Urothelium cell line (cell line): ENCODE results near the gene ICAM4.
A peak's percentile ranks its signal among the peaks of the same experiment; 100 is the strongest.
"Not testable (repeated sequence)": the region's sequence is repeated elsewhere in the genome, so short reads cannot be mapped to it uniquely, and the experiment has no call there.

Experiments
- DNase-seq: peaks from one replicate; pipeline ENCODE4 v3.0.0; 2011; ENCODE audit warnings: low spot score, mixed read lengths
- FAIRE-seq: peaks from 2 replicates; lab custom pipeline; 2011; peaks lifted over from hg19 to GRCh38; lab: Jason Lieb, UNC

Gene ICAM4

DNA sequence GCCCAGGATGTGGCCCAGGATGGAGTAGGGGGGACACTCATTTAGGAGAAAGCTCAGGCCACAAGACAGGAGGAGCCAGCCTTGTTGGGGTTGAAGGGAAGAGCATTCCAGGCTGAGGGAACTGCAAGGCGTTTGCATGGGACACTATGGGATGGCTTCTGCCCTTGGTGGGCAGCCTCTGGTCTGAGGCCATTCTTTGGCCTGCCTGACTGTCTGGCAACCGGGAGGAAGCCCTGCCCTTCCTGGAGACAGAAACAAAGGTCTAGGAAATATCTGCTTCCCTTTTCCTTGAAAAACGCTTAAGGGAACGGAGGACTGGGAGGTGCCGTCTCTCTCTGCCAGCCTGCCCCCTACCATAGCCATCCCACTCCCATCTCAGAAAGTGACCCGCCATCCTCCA lies 18.7 kb upstream of the ICAM4 start:
- no peak for FAIRE-seq
- no peak for DNase-seq

DNA sequence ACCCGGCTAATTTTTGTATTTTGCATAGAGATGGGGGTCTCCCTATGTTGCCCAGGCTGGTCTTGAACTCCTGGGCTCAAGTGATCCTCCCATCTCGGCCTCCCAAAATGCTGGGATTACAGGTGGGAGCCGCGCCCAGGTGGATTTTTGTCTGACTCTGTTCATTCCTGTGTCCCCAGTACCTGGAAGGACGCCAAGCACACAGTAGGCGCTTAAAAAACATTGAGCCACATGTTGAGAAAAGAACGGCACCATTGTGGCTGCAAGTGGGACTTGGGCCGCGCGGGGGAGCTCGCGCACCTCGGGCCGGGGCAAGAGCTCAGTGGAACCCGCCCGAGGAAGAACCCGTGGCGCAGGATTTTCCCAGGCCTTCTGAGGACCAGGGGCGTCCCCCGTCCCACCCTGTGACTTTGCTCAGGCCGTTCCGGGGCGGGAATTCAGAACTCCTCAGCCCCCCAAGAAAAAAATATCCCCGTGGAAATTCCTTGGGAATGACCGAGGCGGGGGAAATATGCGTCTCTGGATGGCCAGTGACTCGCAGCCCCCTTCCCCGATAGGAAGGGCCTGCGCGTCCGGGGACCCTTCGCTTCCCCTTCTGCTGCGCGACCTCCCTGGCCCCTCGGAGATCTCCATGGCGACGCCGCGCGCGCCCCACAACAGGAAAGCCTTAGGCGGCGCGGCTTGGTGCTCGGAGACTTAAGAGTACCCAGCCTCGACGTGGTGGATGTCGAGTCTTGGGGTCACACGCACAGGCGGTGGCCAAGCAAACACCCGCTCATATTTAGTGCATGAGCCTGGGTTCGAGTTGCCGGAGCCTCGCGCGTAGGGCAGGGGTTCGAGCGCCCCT lies 17.2 kb upstream of the ICAM4 start:
- FAIRE-seq (no peak), DNase-seq (peak; percentile 79)

DNA sequence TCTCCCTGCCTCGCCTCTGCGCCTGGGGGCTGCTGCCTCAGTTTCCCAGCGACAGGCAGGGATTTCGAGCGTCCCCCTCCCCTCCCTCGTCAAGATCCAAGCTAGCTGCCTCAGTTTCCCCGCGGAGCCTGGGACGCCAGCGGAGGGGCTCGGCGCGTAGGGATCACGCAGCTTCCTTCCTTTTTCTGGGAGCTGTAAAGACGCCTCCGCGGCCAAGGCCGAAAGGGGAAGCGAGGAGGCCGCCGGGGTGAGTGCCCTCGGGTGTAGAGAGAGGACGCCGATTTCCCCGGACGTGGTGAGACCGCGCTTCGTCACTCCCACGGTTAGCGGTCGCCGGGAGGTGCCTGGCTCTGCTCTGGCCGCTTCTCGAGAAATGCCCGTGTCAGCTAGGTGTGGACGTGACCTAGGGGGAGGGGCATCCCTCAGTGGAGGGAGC lies 16.6 kb upstream of the ICAM4 start:
- FAIRE-seq (no peak), DNase-seq (no peak)

DNA sequence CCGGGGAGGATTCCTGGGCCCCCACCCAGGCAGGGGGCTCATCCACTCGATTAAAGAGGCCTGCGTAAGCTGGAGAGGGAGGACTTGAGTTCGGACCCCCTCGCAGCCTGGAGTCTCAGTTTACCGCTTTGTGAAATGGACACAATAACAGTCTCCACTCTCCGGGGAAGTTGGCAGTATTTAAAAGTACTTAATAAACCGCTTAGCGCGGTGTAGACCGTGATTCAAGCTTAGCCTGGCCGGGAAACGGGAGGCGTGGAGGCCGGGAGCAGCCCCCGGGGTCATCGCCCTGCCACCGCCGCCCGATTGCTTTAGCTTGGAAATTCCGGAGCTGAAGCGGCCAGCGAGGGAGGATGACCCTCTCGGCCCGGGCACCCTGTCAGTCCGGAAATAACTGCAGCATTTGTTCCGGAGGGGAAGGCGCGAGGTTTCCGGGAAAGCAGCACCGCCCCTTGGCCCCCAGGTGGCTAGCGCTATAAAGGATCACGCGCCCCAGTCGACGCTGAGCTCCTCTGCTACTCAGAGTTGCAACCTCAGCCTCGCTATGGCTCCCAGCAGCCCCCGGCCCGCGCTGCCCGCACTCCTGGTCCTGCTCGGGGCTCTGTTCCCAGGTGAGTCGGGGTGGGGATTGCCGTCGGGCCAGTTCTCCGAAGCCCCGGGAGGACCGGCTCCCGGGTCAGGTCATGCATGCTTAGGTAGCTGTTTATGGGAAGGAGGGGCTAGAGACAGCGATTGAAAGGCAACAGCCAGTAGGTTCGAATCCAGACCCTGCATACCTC lies 15.9 kb upstream of the ICAM4 start, which contains the start of gene ICAM1:
TSS of gene ICAM1 (plus strand) at position 505 of the 779 bp plus-strand sequence. CDS start at position 545, 40 bp downstream.
- no peak for FAIRE-seq
- no peak for DNase-seq

DNA sequence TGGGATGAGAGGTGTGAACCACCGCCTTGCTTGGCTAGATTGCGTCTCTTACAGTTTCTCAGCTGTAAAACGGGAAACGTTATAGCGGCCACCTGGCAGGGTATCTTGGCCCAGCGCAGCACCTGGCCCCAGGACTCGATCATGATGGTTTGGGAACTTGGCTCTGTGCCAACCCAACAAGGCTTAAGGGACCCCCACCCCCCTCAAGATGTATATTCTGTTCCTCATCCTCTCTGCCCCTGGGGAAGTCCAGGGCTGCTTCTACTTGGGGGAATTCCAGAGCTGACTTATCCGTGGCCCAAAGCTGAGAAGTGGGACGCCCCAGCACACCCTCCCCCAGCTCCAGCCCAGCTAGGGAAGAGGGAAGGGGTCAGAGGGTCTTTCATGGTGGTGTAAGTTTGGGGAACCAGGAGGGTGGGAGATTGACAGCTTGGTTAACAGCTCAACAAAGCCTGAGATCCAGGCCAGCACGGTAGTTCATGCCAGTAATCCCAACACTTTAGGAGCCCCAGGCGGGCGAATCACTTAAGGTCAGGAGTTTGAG lies 15.1 kb upstream of the ICAM4 start:
- FAIRE-seq: no peak

DNA sequence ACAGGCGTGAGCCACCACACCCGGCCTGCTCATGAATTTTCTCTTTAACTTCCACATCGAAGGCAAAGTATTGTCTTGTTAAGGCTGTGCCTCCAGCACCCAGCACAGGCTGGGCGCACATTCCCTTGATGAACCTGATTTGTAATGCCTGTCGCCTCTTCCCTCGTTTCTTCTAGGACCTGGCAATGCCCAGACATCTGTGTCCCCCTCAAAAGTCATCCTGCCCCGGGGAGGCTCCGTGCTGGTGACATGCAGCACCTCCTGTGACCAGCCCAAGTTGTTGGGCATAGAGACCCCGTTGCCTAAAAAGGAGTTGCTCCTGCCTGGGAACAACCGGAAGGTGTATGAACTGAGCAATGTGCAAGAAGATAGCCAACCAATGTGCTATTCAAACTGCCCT lies 12.2 kb upstream of the ICAM4 start:
- DNase-seq (no peak), FAIRE-seq (no peak)

More for the DNA sequence above, 15.1 kb upstream of the ICAM4 start:
- no peak for DNase-seq

DNA sequence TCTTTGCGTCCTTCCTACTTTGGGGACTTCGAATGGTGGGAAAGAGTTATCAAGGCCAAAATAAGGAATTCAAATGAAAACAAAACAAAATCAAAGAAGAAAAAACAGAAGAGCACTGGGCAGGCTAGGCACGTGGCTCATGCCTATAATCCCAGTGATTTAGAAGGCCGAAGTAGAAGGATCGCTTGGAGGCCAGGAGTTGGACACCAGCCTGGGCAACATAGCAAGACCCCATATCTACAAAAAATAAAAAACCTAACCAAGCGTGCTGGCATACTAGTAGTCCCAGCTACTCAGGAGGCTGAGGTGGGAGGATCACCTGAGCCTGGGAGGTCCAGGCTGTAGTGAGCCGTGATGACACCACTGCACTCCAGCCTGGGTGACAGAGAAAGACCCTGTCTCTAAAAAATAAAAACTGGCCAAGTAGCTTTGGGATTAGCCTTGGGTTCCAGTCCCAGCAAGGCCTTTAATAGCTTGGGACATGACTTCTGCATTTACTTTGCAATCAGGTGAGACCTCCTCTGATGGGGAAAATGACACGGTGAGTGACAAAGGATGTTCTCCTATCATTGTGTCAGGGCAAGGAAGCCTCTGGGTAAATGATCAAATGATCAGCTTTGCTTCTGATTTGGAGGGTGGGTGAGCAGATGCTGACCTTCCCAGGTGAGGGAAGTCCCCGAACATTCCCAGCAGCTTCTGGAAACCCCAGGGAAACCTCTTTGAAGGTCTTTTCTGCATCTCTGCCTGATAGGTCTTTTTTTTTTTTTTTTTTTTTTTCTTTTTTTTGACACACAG lies 8.8 kb upstream of the ICAM4 start:
- no peak for FAIRE-seq
- no peak for DNase-seq

DNA sequence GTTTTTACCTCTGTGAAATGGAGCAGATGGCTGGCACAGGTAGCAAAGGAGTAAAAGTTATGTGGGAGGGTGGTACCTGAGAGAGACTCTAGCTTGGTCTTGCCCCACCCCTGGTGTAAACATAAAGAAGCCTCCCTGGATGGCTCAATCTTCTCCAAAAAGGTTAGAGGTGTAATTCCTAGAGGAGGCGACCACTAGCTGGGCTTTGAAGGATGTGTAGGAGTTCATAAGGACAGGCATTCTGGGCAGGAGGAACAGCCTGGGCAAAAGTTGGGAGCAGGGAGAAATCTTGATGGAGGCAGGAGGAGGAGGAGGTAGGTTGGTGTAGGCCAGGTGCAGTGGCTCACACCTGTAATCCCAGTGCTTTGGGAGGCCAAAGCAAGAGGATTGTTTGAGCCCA lies 7.8 kb upstream of the ICAM4 start:
- DNase-seq (no peak), FAIRE-seq (no peak)

DNA sequence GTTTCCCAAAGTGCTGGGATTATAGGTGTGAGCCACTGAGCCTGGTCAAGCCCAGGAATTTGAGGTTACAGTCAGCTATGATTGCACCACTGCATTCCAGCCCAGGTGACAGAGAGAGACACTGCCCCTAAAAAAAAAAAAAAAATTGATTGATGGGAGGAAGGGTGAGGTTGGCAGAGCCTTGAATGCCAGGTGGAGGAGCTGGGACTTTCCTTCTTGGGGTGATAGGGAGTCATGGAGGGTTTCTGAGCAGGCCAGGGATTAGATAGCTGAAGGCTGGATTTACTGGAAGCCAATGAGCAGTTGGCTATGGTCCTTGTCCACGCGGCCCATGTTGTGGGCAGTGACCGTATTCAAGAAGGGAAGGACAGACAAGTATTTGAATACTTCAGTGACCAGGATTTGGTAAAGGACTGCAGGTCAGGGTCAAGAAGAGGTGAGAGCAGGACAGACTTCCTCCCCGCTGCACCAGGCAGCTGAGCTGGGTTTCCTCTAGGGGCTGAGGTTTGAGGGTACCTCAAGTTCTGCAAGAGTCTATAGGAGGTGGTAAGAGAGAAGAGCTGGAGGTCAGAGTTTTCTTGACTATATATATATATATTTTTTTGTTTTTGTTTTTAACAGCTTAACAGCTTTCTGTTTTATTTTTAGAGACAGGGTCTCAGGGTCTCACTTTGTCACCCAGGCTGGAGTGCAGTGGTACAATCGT lies 6.9 kb upstream of the ICAM4 start:
- FAIRE-seq (no peak), DNase-seq (no peak)

DNA sequence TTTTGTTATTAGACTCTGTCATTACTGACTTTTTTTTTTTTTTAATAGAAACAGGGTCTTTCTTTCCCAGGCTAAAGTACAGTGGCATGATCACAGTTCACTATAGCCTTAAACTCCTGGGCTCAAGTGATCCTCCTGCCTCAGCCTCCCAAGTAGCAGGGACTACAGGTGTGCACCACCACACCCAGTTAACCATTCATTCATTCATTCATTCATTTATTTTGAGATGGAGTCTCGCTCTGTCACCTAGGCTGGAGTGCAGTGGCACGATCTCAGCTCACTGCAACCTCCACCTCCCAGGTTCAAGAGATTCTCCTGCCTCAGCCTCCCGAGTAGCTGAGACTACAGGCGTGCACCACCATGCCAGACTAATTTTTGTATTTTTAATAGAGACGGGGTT lies 4.7 kb upstream of the ICAM4 start:
- not testable (repeated sequence) for DNase-seq, FAIRE-seq

DNA sequence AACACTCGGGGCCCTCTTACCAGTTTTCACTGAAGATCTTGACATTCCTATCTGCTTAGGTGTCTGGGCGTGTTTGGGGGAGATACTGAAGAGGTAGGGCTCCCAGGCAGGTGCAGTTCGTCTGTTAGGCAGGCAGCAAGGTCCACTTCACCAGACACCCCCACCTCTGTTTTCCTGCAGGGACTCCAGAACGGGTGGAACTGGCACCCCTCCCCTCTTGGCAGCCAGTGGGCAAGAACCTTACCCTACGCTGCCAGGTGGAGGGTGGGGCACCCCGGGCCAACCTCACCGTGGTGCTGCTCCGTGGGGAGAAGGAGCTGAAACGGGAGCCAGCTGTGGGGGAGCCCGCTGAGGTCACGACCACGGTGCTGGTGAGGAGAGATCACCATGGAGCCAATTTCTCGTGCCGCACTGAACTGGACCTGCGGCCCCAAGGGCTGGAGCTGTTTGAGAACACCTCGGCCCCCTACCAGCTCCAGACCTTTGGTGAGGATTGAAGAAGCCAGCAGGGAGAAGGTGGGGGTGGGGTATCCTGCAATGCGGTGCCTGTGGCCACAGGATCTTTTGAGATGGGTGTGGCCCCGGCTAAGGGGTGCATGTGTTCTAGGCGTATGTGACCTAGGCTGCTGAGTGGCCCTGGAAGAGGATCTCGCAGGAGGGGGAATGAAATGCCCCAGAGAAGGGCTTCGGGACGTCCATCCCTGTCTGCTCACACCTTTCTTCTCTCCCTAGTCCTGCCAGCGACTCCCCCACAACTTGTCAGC lies 3.3 kb upstream of the ICAM4 start:
- no peak for FAIRE-seq
- DNase-seq: peak; percentile 20

DNA sequence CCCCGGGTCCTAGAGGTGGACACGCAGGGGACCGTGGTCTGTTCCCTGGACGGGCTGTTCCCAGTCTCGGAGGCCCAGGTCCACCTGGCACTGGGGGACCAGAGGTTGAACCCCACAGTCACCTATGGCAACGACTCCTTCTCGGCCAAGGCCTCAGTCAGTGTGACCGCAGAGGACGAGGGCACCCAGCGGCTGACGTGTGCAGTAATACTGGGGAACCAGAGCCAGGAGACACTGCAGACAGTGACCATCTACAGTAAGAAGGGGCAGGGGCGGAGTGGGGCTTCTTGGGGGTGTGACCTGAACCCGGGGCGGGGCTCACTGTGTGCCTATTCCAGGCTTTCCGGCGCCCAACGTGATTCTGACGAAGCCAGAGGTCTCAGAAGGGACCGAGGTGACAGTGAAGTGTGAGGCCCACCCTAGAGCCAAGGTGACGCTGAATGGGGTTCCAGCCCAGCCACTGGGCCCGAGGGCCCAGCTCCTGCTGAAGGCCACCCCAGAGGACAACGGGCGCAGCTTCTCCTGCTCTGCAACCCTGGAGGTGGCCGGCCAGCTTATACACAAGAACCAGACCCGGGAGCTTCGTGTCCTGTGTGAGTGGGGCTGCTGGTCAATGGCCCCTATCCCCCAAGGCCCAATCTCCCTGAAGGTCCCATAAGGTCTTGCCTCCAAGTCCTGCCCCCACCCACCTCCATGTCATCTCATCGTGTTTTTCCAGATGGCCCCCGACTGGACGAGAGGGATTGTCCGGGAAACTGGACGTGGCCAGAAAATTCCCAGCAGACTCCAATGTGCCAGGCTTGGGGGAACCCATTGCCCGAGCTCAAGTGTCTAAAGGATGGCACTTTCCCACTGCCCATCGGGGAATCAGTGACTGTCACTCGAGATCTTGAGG lies 2.4 kb upstream of the ICAM4 start:
- no peak for FAIRE-seq
- DNase-seq: no peak

DNA sequence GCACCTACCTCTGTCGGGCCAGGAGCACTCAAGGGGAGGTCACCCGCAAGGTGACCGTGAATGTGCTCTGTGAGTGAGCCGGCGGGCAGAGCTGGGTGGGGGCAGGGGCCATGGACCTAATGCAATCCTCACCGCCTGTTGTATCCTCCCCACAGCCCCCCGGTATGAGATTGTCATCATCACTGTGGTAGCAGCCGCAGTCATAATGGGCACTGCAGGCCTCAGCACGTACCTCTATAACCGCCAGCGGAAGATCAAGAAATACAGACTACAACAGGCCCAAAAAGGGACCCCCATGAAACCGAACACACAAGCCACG lies 1.8 kb upstream of the ICAM4 start:
- DNase-seq: no peak

DNA sequence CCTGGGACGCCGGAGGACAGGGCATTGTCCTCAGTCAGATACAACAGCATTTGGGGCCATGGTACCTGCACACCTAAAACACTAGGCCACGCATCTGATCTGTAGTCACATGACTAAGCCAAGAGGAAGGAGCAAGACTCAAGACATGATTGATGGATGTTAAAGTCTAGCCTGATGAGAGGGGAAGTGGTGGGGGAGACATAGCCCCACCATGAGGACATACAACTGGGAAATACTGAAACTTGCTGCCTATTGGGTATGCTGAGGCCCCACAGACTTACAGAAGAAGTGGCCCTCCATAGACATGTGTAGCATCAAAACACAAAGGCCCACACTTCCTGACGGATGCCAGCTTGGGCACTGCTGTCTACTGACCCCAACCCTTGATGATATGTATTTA lies 1.4 kb upstream of the ICAM4 start:
- DNase-seq (no peak), FAIRE-seq (no peak)

More for the DNA sequence above, 1.8 kb upstream of the ICAM4 start:
- no peak for FAIRE-seq

DNA sequence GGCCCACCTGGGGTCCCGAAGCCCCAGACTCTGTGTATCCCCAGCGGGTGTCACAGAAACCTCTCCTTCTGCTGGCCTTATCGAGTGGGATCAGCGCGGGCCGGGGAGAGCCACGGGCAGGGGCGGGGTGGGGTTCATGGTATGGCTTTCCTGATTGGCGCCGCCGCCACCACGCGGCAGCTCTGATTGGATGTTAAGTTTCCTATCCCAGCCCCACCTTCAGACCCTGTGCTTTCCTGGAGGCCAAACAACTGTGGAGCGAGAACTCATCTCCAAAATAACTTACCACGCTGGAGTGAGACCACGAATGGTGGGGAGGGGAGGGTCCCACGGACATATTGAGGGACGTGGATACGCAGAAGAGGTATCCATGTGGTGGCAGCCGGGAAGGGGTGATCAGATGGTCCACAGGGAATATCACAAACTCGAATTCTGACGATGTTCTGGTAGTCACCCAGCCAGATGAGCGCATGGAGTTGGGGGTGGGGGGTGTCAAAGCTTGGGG lies 2.0 kb downstream of the ICAM4 start:
- no peak for FAIRE-seq
- no peak for DNase-seq

DNA sequence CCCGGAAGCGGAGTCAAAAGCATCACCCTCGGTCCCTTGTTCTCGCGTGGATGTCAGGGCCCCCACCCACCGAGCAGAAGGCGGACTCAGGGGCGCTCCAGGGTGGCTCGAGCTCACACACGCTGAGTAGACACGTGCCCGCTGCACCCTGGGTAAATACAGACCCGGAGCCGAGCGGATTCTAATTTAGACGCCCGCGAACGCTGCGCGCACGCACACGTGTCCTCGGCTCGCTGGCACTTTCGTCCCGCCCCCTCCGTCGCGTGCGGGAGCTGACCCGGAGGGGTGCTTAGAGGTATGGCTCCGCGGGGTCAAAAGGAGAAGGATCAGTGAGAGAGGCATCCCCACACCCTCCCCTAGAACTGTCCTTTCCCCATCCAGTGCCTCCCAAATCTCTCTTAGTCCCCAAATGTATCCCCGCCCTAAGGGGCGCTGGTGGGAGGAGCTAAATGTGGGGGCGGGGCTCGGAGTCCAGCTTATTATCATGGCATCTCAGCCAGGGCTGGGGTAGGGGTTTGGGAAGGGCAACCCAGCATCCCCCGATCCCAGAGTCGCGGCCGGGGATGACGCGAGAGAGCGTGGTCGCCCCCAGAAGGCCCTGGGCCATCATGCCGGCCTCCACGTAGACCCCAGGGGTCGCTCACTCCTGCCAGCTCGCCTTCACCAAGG lies 2.5 kb downstream of the ICAM4 start:
- FAIRE-seq: no peak
- no peak for DNase-seq

DNA sequence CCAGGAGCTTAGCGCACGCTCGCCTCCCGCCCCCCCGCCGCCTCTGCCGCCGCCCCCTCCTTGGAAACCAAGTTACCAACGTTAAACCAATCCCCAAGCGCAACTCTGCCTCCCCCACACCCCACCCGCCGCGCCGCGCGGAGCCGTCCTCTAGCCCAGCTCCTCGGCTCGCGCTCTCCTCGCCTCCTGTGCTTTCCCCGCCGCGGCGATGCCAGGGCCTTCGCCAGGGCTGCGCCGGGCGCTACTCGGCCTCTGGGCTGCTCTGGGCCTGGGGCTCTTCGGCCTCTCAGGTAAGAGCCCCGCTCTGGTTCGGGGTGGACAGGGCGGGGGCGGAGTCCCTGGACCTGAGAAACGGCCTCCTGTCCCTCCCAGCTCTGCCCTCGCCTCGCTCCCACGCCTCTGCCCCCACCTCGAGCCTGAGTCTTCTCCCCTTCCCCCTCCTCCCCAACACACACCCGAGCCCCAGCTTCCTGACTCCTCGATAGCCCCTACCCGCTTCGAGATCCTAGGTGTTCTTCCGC lies 3.1 kb downstream of the ICAM4 start, which contains the start of gene ICAM5:
TSS of gene ICAM5 (plus strand) at position 117 of the 521 bp plus-strand sequence. CDS start at position 209, 92 bp downstream.
- no peak for FAIRE-seq

More for the DNA sequence above, 3.1 kb downstream of the ICAM4 start, which contains the start of gene ICAM5:
- DNase-seq: no peak
